GM10266 (cell line): ENCODE results near the gene TAX1BP1.

ENCODE experiments used
- DNase-seq: peaks from one replicate; pipeline ENCODE4 v3.0.0; 2012; ENCODE audit errors: extremely low spot score
- CTCF ChIP-seq: IDR thresholded peaks from 2 replicates; pipeline ENCODE4 v1.5.1; 2012; ENCODE audit warnings: mild to moderate bottlenecking, low read depth; ENCODE audit not compliant: control insufficient read depth, insufficient read depth; ENCODE audit errors: missing control alignments

The TAX1BP1 gene

GRCh38 chr7:27870595-27870994 is 130.6 kb downstream of the TAX1BP1 start:
- no peak for TF ChIP-seq CTCF
- no peak for DNase-seq

- TF ChIP-seq CTCF, result no peak
- no peak for DNase-seq
Measured at GRCh38 chr7:27871086-27871485, 131.1 kb downstream of the TAX1BP1 start.

- TF ChIP-seq CTCF, result no peak
Measured at GRCh38 chr7:27871866-27872265, 131.9 kb downstream of the TAX1BP1 start.

GRCh38 chr7:27872356-27873275 is 132.7 kb downstream of the TAX1BP1 start:
- TF ChIP-seq CTCF, result no peak
- no peak for DNase-seq

More at GRCh38 chr7:27871866-27872265, 131.9 kb downstream of the TAX1BP1 start:
- no peak for DNase-seq

GRCh38 chr7:27873981-27874957 is 134.3 kb downstream of the TAX1BP1 start:
- no peak for DNase-seq
- TF ChIP-seq CTCF, result no peak

- DNase-seq, result no peak
- no peak for TF ChIP-seq CTCF
Measured at GRCh38 chr7:27875061-27875460, 135.1 kb downstream of the TAX1BP1 start.

- DNase-seq, result no peak
- TF ChIP-seq CTCF, result no peak
Measured at GRCh38 chr7:27875832-27876231, 135.9 kb downstream of the TAX1BP1 start.
